DOHH2 (cell line): Measurements from ENCODE around the gene ZNF714.

Experiments
- H3F3A ChIP-seq: fragments of 200-600 bp; sonication (generic), shearing (Covaris generic); 2 replicates; pipeline ENCODE4 v1.6.0; 2016; ENCODE audit warnings: antibody characterized with exemption, mild to moderate bottlenecking; ENCODE audit not compliant: control insufficient read depth, insufficient read depth
- H3K27ac ChIP-seq: fragments of 200-600 bp; sonication (generic); 2 replicates; pipeline ENCODE4 v1.5.1; 2014; ENCODE audit warnings: low read depth, mild to moderate bottlenecking, low read length, moderate library complexity
- H3K27me3 ChIP-seq: fragments of 200-600 bp; sonication (generic); 2 replicates; pipeline ENCODE4 v1.6.1; 2014; ENCODE audit warnings: mild to moderate bottlenecking, low read length, mixed read lengths; ENCODE audit not compliant: control insufficient read depth
- H3K36me3 ChIP-seq: fragments of 200-600 bp; sonication (generic); 2 replicates; pipeline ENCODE4 v1.6.1; 2014; ENCODE audit warnings: mild to moderate bottlenecking, low read length, moderate library complexity, mixed read lengths; ENCODE audit not compliant: control insufficient read depth
- H3K4me1 ChIP-seq: fragments of 200-600 bp; sonication (generic); 2 replicates; pipeline ENCODE4 v1.6.1; 2014; ENCODE audit warnings: mild to moderate bottlenecking, low read length, mixed read lengths; ENCODE audit not compliant: control insufficient read depth
- H3K4me2 ChIP-seq: fragments of 200-600 bp; sonication (generic); 2 replicates; pipeline ENCODE4 v1.6.0; 2014; ENCODE audit warnings: mild to moderate bottlenecking, low read length, moderate library complexity
- H3K4me3 ChIP-seq: fragments of 200-600 bp; sonication (generic); 2 replicates; pipeline ENCODE4 v1.5.1; 2014; ENCODE audit warnings: mild to moderate bottlenecking, low read length, mixed read lengths
- H3K79me2 ChIP-seq: fragments of 200-600 bp; sonication (generic); 2 replicates; pipeline ENCODE4 v1.6.1; 2014; ENCODE audit warnings: mild to moderate bottlenecking, low read length, mixed read lengths; ENCODE audit not compliant: control insufficient read depth
- H3K9me2 ChIP-seq: fragments of 200-600 bp; sonication (generic); replicated peaks from 2 replicates; pipeline ENCODE4 v1.6.1; 2014; ENCODE audit warnings: mild to moderate bottlenecking, low read length, mixed read lengths; ENCODE audit not compliant: control insufficient read depth
- H3K9me3 ChIP-seq: fragments of 200-600 bp; sonication (generic); 2 replicates; pipeline ENCODE4 v1.6.1; 2014; ENCODE audit warnings: antibody characterized with exemption, low read length, mixed read lengths; ENCODE audit not compliant: control insufficient read depth, insufficient read depth
- H4K20me1 ChIP-seq: fragments of 200-600 bp; sonication (generic); 2 replicates; pipeline ENCODE4 v1.6.0; 2014; ENCODE audit warnings: low read depth, mild to moderate bottlenecking, antibody characterized with exemption, low read length, moderate library complexity; ENCODE audit not compliant: control insufficient read depth, insufficient read depth
- EZH2phosphoT487 ChIP-seq: fragments of 200-600 bp; sonication (generic); IDR thresholded peaks from 2 replicates; pipeline ENCODE4 v1.6.1; 2017; ENCODE audit warnings: borderline replicate concordance, mild to moderate bottlenecking, antibody characterized with exemption, low read length, moderate library complexity, mixed read lengths
- TF ChIP-seq, protein P1 (sequence below): fragments of 200-600 bp; sonication (generic); IDR thresholded peaks from one replicate; pipeline ENCODE4 v1.5.1; 2014; ENCODE audit warnings: antibody characterized with exemption, mild to moderate bottlenecking, low read depth, low read length; ENCODE audit not compliant: poor library complexity, severe bottlenecking

The ZNF714 gene

DNA sequence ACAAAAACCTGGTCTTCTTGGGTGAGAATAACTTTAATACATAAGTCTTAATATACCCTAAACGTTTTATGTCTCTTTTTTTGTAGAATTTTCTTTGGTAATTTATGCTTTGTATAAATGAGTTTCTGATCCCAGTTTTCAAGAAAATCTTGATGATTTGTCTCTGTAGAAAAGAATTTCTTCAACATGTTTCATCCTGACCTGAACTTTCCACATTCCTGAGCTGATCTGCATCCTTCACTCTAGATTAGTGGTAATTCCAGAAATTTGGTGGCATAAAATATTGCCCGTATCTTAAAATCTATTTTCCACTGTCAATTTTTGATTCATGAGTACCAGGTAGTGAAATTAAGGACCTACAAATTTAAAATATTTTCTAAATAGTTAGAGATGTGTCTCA, 16.3 kb downstream of the ZNF714 start:
- no peaks in the 10 kb centered on the region for H3K9me2 ChIP-seq
- no peak for TF ChIP-seq EZH2phosphoT487
- TF ChIP-seq, protein P1, sequence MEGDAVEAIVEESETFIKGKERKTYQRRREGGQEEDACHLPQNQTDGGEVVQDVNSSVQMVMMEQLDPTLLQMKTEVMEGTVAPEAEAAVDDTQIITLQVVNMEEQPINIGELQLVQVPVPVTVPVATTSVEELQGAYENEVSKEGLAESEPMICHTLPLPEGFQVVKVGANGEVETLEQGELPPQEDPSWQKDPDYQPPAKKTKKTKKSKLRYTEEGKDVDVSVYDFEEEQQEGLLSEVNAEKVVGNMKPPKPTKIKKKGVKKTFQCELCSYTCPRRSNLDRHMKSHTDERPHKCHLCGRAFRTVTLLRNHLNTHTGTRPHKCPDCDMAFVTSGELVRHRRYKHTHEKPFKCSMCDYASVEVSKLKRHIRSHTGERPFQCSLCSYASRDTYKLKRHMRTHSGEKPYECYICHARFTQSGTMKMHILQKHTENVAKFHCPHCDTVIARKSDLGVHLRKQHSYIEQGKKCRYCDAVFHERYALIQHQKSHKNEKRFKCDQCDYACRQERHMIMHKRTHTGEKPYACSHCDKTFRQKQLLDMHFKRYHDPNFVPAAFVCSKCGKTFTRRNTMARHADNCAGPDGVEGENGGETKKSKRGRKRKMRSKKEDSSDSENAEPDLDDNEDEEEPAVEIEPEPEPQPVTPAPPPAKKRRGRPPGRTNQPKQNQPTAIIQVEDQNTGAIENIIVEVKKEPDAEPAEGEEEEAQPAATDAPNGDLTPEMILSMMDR = no peak
- no peaks in the 10 kb centered on the region for H3F3A ChIP-seq
- no peaks in the 10 kb centered on the region for H4K20me1 ChIP-seq
- H3K4me3 ChIP-seq = no peak overlapping the region
- no peak overlapping the region for H3K4me2 ChIP-seq
- H3K27me3 ChIP-seq = no peaks in the 10 kb centered on the region
- peaks cover 9% of the 10 kb centered on the region for H3K36me3 ChIP-seq
- no peaks in the 10 kb centered on the region for H3K9me3 ChIP-seq
- no peak overlapping the region for H3K27ac ChIP-seq
- peaks cover 15% of the 10 kb centered on the region; the same call in 1 of the 2 replicates for H3K79me2 ChIP-seq
- no peaks in the 10 kb centered on the region for H3K4me1 ChIP-seq

DNA sequence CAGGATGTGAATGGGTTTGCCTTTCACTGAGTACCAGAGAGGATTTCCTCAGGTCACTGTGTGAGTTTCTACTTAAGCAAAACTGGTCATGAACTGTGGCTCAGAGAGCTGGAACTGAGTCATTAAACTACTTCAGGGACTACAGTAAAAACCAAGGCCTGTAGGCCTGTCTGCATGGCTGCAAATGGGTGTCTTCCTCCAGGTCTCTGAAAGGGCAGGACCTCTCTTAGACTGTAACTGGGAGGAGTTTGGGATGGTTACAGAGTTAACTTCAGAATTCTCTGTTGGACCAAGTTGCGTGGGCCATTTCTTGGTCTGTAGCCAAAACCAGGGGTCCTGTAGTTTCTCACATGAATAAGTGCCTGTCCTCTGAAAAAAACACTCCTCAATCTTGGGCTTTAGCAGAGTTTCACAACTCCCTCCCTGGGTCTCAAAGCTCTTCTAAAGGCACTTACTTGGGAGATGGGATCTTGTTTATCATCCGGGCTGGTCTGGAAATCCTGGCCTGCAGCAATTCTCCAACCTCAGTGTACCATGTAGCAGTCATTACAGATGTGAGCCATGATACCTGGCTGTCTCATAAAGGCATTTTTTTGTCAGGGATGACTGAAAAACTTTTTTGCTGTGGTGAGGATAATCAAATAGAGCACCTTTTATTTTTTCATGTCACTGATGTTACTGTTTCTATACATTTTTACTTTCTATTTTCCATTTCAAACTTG, 19.7 kb downstream of the ZNF714 start:
- Histone ChIP-seq H3K4me2 (no peak overlapping the region), H4K20me1 (no peaks in the 10 kb centered on the region), H3K27ac (no peak overlapping the region), H3K4me3 (no peak overlapping the region), H3K9me2 (no peaks in the 10 kb centered on the region), H3K4me1 (no peaks in the 10 kb centered on the region), H3K79me2 (no peaks in the 10 kb centered on the region), H3K36me3 (peaks cover 16% of the 10 kb centered on the region), H3F3A (no peaks in the 10 kb centered on the region), H3K27me3 (no peaks in the 10 kb centered on the region), H3K9me3 (no peaks in the 10 kb centered on the region)
- TF ChIP-seq, protein P1 = no peak
- no peak for TF ChIP-seq EZH2phosphoT487

DNA sequence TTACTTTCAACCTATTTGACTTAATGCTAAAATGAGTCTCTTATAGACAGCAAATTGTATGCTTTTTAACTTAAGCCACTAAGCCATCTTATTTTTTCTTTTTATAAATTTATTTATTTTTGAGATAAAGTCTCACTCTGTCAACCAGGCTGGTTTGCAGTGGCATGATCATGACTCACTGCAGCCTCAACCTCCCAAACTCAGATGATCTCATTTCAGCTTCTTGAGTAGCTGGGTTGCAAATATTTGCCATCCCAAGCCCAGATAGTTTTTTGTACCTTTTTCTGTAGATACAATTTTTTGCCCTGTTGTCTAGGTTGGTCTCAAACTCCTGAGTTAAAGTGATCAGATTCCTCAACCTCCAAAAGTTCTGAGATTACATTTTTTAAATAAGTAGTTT, 27.1 kb downstream of the ZNF714 start:
- no peak overlapping the region for H3K4me2 ChIP-seq
- no peaks in the 10 kb centered on the region for H4K20me1 ChIP-seq
- H3K4me3 ChIP-seq = no peak overlapping the region
- H3F3A ChIP-seq = no peaks in the 10 kb centered on the region
- H3K36me3 ChIP-seq = peaks cover 11% of the 10 kb centered on the region
- TF ChIP-seq, protein P1 = no peak
- TF ChIP-seq EZH2phosphoT487 = no peak
- H3K27me3 ChIP-seq = no peaks in the 10 kb centered on the region
- H3K4me1 ChIP-seq = no peaks in the 10 kb centered on the region
- no peaks in the 10 kb centered on the region for H3K9me3 ChIP-seq
- no peak overlapping the region for H3K27ac ChIP-seq
- H3K79me2 ChIP-seq = no peaks in the 10 kb centered on the region
- no peaks in the 10 kb centered on the region for H3K9me2 ChIP-seq
